GM23248 (cell line): ENCODE measurements around the gene F10. TPM values are rescaled to one million over a fixed set of nuclear protein-coding genes. Genes with fewer than 3 reads are reported as not detected.

Source experiments
- DNase-seq: peaks from one replicate; pipeline ENCODE4 v3.0.0-alpha.2; 2015
- H2AFZ ChIP-seq: fragments of 200-600 bp; sonication (generic); 2 replicates; pipeline ENCODE4 v1.6.1; 2016; ENCODE audit warnings: antibody characterized with exemption
- H3F3A ChIP-seq: fragments of 200-600 bp; sonication (generic); 2 replicates; pipeline ENCODE4 v1.6.1; 2016; ENCODE audit warnings: mild to moderate bottlenecking, antibody characterized with exemption, mixed run types; ENCODE audit not compliant: insufficient read depth
- H3K27ac ChIP-seq: fragments of 200-600 bp; sonication (generic); 2 replicates; pipeline ENCODE4 v1.5.1; 2016; ENCODE audit warnings: mild to moderate bottlenecking
- H3K27me3 ChIP-seq: fragments of 200-600 bp; sonication (generic); replicated peaks from 2 replicates; pipeline ENCODE4 v1.6.1; 2016; ENCODE audit warnings: mild to moderate bottlenecking; ENCODE audit not compliant: insufficient read depth
- H3K36me3 ChIP-seq: fragments of 200-600 bp; sonication (generic); 2 replicates; pipeline ENCODE4 v1.6.1; 2016; ENCODE audit warnings: low read depth, mild to moderate bottlenecking
- H3K4me1 ChIP-seq: fragments of 200-600 bp; sonication (generic); 2 replicates; pipeline ENCODE4 v1.6.1; 2016; ENCODE audit warnings: mild to moderate bottlenecking; ENCODE audit not compliant: insufficient read depth
- H3K4me2 ChIP-seq: fragments of 200-600 bp; sonication (generic); one replicate; pipeline ENCODE4 v1.6.1; 2016; ENCODE audit warnings: mild to moderate bottlenecking; ENCODE audit not compliant: unreplicated experiment
- H3K4me3 ChIP-seq: fragments of 200-600 bp; sonication (generic); 2 replicates; pipeline ENCODE4 v1.5.1; 2016; ENCODE audit warnings: mild to moderate bottlenecking
- H3K79me2 ChIP-seq: fragments of 200-600 bp; sonication (generic); 2 replicates; pipeline ENCODE4 v1.6.1; 2016; ENCODE audit warnings: mild to moderate bottlenecking; ENCODE audit not compliant: insufficient read depth
- H3K9ac ChIP-seq: fragments of 200-600 bp; sonication (generic); 2 replicates; pipeline ENCODE4 v1.6.1; 2016; ENCODE audit warnings: mild to moderate bottlenecking
- H3K9me2 ChIP-seq: fragments of 200-600 bp; sonication (generic); 2 replicates; pipeline ENCODE4 v1.6.1; 2016; ENCODE audit warnings: mixed run types, mild to moderate bottlenecking, moderate library complexity; ENCODE audit not compliant: insufficient read depth
- H3K9me3 ChIP-seq: fragments of 200-600 bp; sonication (generic); one replicate; pipeline ENCODE4 v1.6.1; 2017; ENCODE audit warnings: low read depth
- H4K20me1 ChIP-seq: fragments of 200-600 bp; sonication (generic); 2 replicates; pipeline ENCODE4 v1.6.0; 2016; ENCODE audit not compliant: insufficient read depth
- EZH2 ChIP-seq: fragments of 200-600 bp; sonication (generic); IDR thresholded peaks from 2 replicates; pipeline ENCODE4 v1.6.1; 2018; ENCODE audit warnings: antibody characterized with exemption, mild to moderate bottlenecking; ENCODE audit not compliant: insufficient read depth, poor library complexity, severe bottlenecking
- EZH2phosphoT487 ChIP-seq: fragments of 200-600 bp; sonication (generic); IDR thresholded peaks from 2 replicates; pipeline ENCODE4 v1.6.1; 2018; ENCODE audit warnings: antibody characterized with exemption, moderate library complexity, mild to moderate bottlenecking, low read depth; ENCODE audit not compliant: insufficient read depth
- WGBS, 2 experiments: methylation state at CpG; one replicate each; pipeline ENCODE4 v1.1.6; 2015 to 2017; ENCODE audit warnings: low lambda C conversion rate in 2 of 2, low coverage in 1 of 2; ENCODE audit errors: missing lambda C conversion rate in 2 of 2; 5-methylcytosine and 5-hydroxymethylcytosine counted together
- in situ Hi-C: fragments of 300-500 bp; cut with MboI; formaldehyde crosslinking; loops from 2 replicates; pipeline ENCODE4 v1.15.0; 2020
- polyA plus RNA-seq: library from polyadenylated mRNA; unstranded; fragments of >200 nt; fragmentation: Nextera tagmentation; extraction: Ambion mirVana; gene quantifications from 2 replicates; pipeline ENCODE4 v1.2.1, GENCODE V29; 2016
- total RNA-seq: library from RNA; depleted of rRNA; stranded (reverse); fragments of >200 nt; shearing (Covaris generic); gene quantifications from 2 replicates; pipeline ENCODE4 v1.2.3, GENCODE V29; 2014

F10 gene
- total and polyA plus RNA-seq, 2 experiments from 2014 or later: 7.8 to 9.1 TPM

GRCh38 chr13:113157929-113158747 is 35.5 kb downstream of the F10 start, which contains the start of gene PROZ:
PROZ (plus strand) TSS chr13:113158648; CDS start chr13:113158661, 13 bp downstream.
- no peak within 1 kb of the TSS for H3K4me2 ChIP-seq
- no peaks in the 10 kb centered on the region for H3K9me2 ChIP-seq
- TF ChIP-seq EZH2phosphoT487 (no peak), EZH2 (no peak)
- no peaks in the 10 kb centered on the region for H3K36me3 ChIP-seq
- no peaks in the 10 kb centered on the region for H3K9me3 ChIP-seq
- H3K27ac ChIP-seq: no peak within 1 kb of the TSS
- H3K79me2 ChIP-seq: no peaks in the 10 kb centered on the region
- no peak within 1 kb of the TSS for H3K4me3 ChIP-seq
- H3F3A ChIP-seq: peaks cover 8% of the 10 kb centered on the region; the same call in 1 of the 2 replicates
- no peak within 1 kb of the TSS for H3K9ac ChIP-seq
- H2AFZ ChIP-seq: no peak within 1 kb of the TSS
- H4K20me1 ChIP-seq: no peaks in the 10 kb centered on the region
- WGBS, 2 experiments: 43 to 45% methylated on average over 16 of the region's 16 CpGs
- DNase-seq: no peak
- no peaks in the 10 kb centered on the region for H3K4me1 ChIP-seq
- in situ Hi-C loops: no loop called here
- H3K27me3 ChIP-seq: no peaks in the 10 kb centered on the region; the same call in none of the 2 replicates

DNA sequence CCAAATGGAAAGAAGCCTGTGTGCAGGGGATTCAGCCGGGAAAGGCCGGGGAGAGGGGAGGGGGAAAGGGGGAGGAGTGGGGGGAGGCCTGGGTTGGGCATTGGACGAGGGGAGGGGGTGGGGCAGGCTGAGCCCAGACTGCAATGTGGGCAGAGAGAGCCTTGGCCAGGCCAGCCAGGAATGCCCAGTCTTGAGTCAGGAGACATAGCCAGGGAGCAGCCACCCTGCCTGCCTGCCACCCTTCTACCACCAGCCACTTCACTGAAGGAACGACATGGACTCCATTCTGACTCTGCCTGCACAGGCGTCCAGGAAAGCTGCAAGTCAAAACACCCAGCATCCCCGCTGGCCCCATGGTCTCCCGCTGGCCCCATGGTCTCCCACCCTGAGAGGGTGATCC is 36.3 kb downstream of the F10 start:
- Histone ChIP-seq H3K27me3 (no peaks in the 10 kb centered on the region; the same call in none of the 2 replicates), H3K4me2 (no peak overlapping the region), H3K4me3 (no peak overlapping the region), H3K4me1 (no peaks in the 10 kb centered on the region), H3K36me3 (no peaks in the 10 kb centered on the region), H3K79me2 (no peaks in the 10 kb centered on the region), H3K9ac (no peak overlapping the region), H4K20me1 (no peaks in the 10 kb centered on the region), H3F3A (peaks cover 8% of the 10 kb centered on the region; the same call in 1 of the 2 replicates), H3K9me2 (no peaks in the 10 kb centered on the region), H2AFZ (no peak overlapping the region), H3K27ac (no peak overlapping the region), H3K9me3 (no peaks in the 10 kb centered on the region)
- in situ Hi-C loops: no loop called here
- WGBS, 2 experiments: 25 to 38% methylated on average over 4 to 7 of the region's 7 CpGs
- DNase-seq: no peak
- no peak for TF ChIP-seq EZH2
- TF ChIP-seq EZH2phosphoT487: no peak

- Histone ChIP-seq H3K4me1 (no peaks in the 10 kb centered on the region), H3F3A (peaks cover 8% of the 10 kb centered on the region; the same call in 1 of the 2 replicates), H4K20me1 (no peaks in the 10 kb centered on the region), H2AFZ (no peak overlapping the region), H3K4me3 (no peak overlapping the region), H3K27me3 (no peaks in the 10 kb centered on the region; the same call in none of the 2 replicates), H3K79me2 (no peaks in the 10 kb centered on the region), H3K27ac (no peak overlapping the region), H3K9ac (no peak overlapping the region), H3K36me3 (no peaks in the 10 kb centered on the region), H3K9me2 (no peaks in the 10 kb centered on the region), H3K4me2 (no peak overlapping the region), H3K9me3 (no peaks in the 10 kb centered on the region)
- in situ Hi-C loops: no loop called here
- DNase-seq: no peak
- TF ChIP-seq EZH2phosphoT487: no peak
- no peak for TF ChIP-seq EZH2
- WGBS, 2 experiments: 72 to 74% methylated on average over 19 to 20 of the region's 20 CpGs
Observed at GRCh38 chr13:113159701-113160100, 37.1 kb downstream of the F10 start.

- no peaks in the 10 kb centered on the region for H3F3A ChIP-seq
- no peak overlapping the region for H2AFZ ChIP-seq
- H3K27me3 ChIP-seq: no peaks in the 10 kb centered on the region; the same call in none of the 2 replicates
- H4K20me1 ChIP-seq: no peaks in the 10 kb centered on the region
- H3K9me3 ChIP-seq: no peaks in the 10 kb centered on the region
- no peaks in the 10 kb centered on the region for H3K79me2 ChIP-seq
- H3K27ac ChIP-seq: no peak overlapping the region
- 62 to 65% methylated on average over 12 of the region's 12 CpGs for WGBS, 2 experiments
- no peaks in the 10 kb centered on the region for H3K36me3 ChIP-seq
- in situ Hi-C loops: no loop called here
- H3K4me3 ChIP-seq: no peak overlapping the region
- no peaks in the 10 kb centered on the region for H3K4me1 ChIP-seq
- TF ChIP-seq EZH2 (no peak), EZH2phosphoT487 (no peak)
- H3K4me2 ChIP-seq: no peak overlapping the region
- DNase-seq: no peak
- H3K9me2 ChIP-seq: no peaks in the 10 kb centered on the region
- H3K9ac ChIP-seq: no peak overlapping the region
Observed at GRCh38 chr13:113160983-113161382, 38.4 kb downstream of the F10 start.
